GM12878 (cell line): ENCODE measurements around the gene RPS6KA2. TPM values are rescaled to one million over a fixed set of nuclear protein-coding genes. Genes with fewer than 3 reads are reported as not detected.

Experiments
- ATAC-seq: fragments of 200-7000 bp; cut with Tn5 transposase; 3 replicates; pipeline ENCODE4 v1.9.1; 2020; ENCODE audit warnings: mild to moderate bottlenecking, moderate library complexity
- BruUV-seq: library from RNA; stranded (reverse); fragments of 400-500 nt; replicated peaks from 2 replicates; lab custom pipeline; 2021; lab: Mats Ljungman, UMichigan
- CTCF ChIA-PET: fragments of 300-600 bp; sonication (Branson Sonifier 250); formaldehyde crosslinking; extraction: SDS; loops from one replicate; lab custom pipeline; 2021; ENCODE audit warnings: inconsistent platforms; lab: Yijun Ruan, JAX
- POLR2A ChIA-PET: fragments of 350-600 bp; formaldehyde crosslinking; extraction: SDS; loops from one replicate; lab custom pipeline; 2021; ENCODE audit warnings: inconsistent platforms; lab: Charles Lee
- RAD21 ChIA-PET: fragments of 300-600 bp; sonication (Branson Sonifier 250); formaldehyde crosslinking; loops from one replicate; lab custom pipeline; 2023; ENCODE audit warnings: antibody characterized with exemption; ENCODE audit not compliant: unreplicated experiment; lab: Charles Lee
- SMC1A ChIA-PET: fragments of 300-600 bp; sonication (Branson Sonifier 250); formaldehyde crosslinking; loops from one replicate; lab custom pipeline; 2023; ENCODE audit not compliant: unreplicated experiment, uncharacterized antibody; lab: Charles Lee
- DNase-seq: peaks from one replicate; pipeline ENCODE4 v3.0.0-alpha.2; 2011; ENCODE audit warnings: low read depth, low spot score
- FAIRE-seq: peaks from 3 replicates; lab custom pipeline; 2011; peaks lifted over from hg19 to GRCh38; lab: Jason Lieb, UNC
- H2AFZ ChIP-seq: 2 replicates; pipeline ENCODE4 v1.6.0; 2011; ENCODE audit warnings: low read depth, low read length, control low read depth; ENCODE audit not compliant: control insufficient read depth
- H3K27ac ChIP-seq: 2 replicates; pipeline ENCODE4 v1.5.1; 2011; ENCODE audit warnings: control low read depth; ENCODE audit not compliant: control insufficient read depth, insufficient read depth
- H3K27me3 ChIP-seq, 2 experiments: replicated peaks in 1 of 2; 2 replicates each; pipeline versions ENCODE4 v1.6.0 to v1.6.1; 2011; ENCODE audit warnings: low read length in 1 of 2; ENCODE audit not compliant: control insufficient read depth in 2 of 2, insufficient read depth in 2 of 2
- H3K36me3 ChIP-seq, 2 experiments: 2 replicates each; pipeline ENCODE4 v1.5.1; 2011; ENCODE audit warnings: low read length in 1 of 2; ENCODE audit not compliant: control insufficient read depth in 2 of 2, insufficient read depth in 2 of 2
- H3K4me1 ChIP-seq: 2 replicates; pipeline ENCODE4 v1.6.1; 2011; ENCODE audit warnings: mild to moderate bottlenecking, low read length, moderate library complexity, mixed read lengths; ENCODE audit not compliant: control insufficient read depth, insufficient read depth
- H3K4me2 ChIP-seq: 2 replicates; pipeline ENCODE4 v1.6.0; 2011; ENCODE audit warnings: control low read depth; ENCODE audit not compliant: control insufficient read depth, insufficient read depth
- H3K4me3 ChIP-seq: fragments of 200-600 bp; sonication (generic); 2 replicates; pipeline ENCODE4 v1.5.1; 2016
- H3K79me2 ChIP-seq: 2 replicates; pipeline ENCODE4 v1.6.0; 2011; ENCODE audit warnings: low read length; ENCODE audit not compliant: control insufficient read depth, insufficient read depth
- H3K9ac ChIP-seq: 2 replicates; pipeline ENCODE4 v1.8.0; 2011; ENCODE audit warnings: low read length, control low read depth, mixed read lengths; ENCODE audit not compliant: control insufficient read depth, insufficient read depth
- H3K9me3 ChIP-seq: replicated peaks from 3 replicates; pipeline ENCODE4 v1.5.1; 2011; ENCODE audit warnings: mild to moderate bottlenecking, low read length; ENCODE audit not compliant: control insufficient read depth, insufficient read depth
- H4K20me1 ChIP-seq: 2 replicates; pipeline ENCODE4 v1.6.0; 2011; ENCODE audit not compliant: control insufficient read depth, insufficient read depth
- CBFB ChIP-seq: IDR thresholded peaks from 2 replicates; pipeline ENCODE4 v1.6.1; 2016; ENCODE audit warnings: antibody characterized with exemption, low read depth
- ETV6 ChIP-seq, 2 experiments: fragments of 450-650 bp in 1 of 2; IDR thresholded peaks in 1 of 2; conservative IDR thresholded peaks in 1 of 2; 2 replicates each; pipeline ENCODE4 v1.6.1; 2014; ENCODE audit warnings: antibody characterized with exemption in 1 of 2, borderline replicate concordance in 1 of 2, low read depth in 1 of 2, mild to moderate bottlenecking in 1 of 2, moderate library complexity in 1 of 2
- FOXK2 ChIP-seq: fragments of 450-650 bp; IDR thresholded peaks from 2 replicates; pipeline ENCODE4 v1.6.1; 2017; ENCODE audit warnings: mild to moderate bottlenecking, moderate library complexity
- GATAD2B ChIP-seq: fragments of 450-650 bp; conservative IDR thresholded peaks from 2 replicates; pipeline ENCODE4 v1.6.1; 2017; ENCODE audit warnings: low read depth, mild to moderate bottlenecking, moderate library complexity
- JUND ChIP-seq: IDR thresholded peaks from 2 replicates; pipeline ENCODE4 v1.6.1; 2012; ENCODE audit warnings: low read depth, mild to moderate bottlenecking, low read length, improper control_type of control experiment, moderate library complexity
- KDM1A ChIP-seq: fragments of 200-600 bp; sonication (generic); IDR thresholded peaks from 2 replicates; pipeline ENCODE4 v1.6.1; 2016; ENCODE audit warnings: borderline replicate concordance
- KLF5 ChIP-seq: fragments of 450-650 bp; IDR thresholded peaks from 2 replicates; pipeline ENCODE4 v1.6.1; 2014; ENCODE audit warnings: mild to moderate bottlenecking; ENCODE audit not compliant: partially characterized antibody
- MTA3 ChIP-seq: IDR thresholded peaks from 2 replicates; pipeline ENCODE4 v1.6.1; 2012; ENCODE audit warnings: low read length, inconsistent platforms, borderline replicate concordance
- NRF1 ChIP-seq: conservative IDR thresholded peaks from 2 replicates; pipeline ENCODE4 v1.6.1; 2011; ENCODE audit warnings: mild to moderate bottlenecking, low read depth, low read length, improper control_type of control experiment
- STAT3 ChIP-seq: IDR thresholded peaks from 2 replicates; pipeline ENCODE4 v1.6.1; 2011; ENCODE audit warnings: low read depth, low read length, improper control_type of control experiment
- YBX1 ChIP-seq: fragments of 450-650 bp; IDR thresholded peaks from 2 replicates; pipeline ENCODE4 v1.6.1; 2016; ENCODE audit warnings: antibody characterized with exemption
- ZBED1 ChIP-seq: IDR thresholded peaks from 2 replicates; pipeline ENCODE4 v1.6.1; 2016; ENCODE audit warnings: borderline replicate concordance
- WGBS: methylation state at CpG from one replicate; pipeline ENCODE4 v1.1.6; 2016; ENCODE audit warnings: low lambda C conversion rate; ENCODE audit not compliant: insufficient replicate concordance, insufficient coverage; ENCODE audit errors: missing lambda C conversion rate; 5-methylcytosine and 5-hydroxymethylcytosine counted together
- in situ Hi-C: fragments of 300-500 bp; cut with MboI; formaldehyde crosslinking; loops from 9 replicates; pipeline ENCODE4 v1.14.3; 2018; ENCODE audit warnings: mixed read lengths
- intact Hi-C: fragments of 100-400 bp; cut with micrococcal nuclease; formaldehyde crosslinking; loops from one replicate; pipeline ENCODE4 v1.14.2; 2022; ENCODE audit not compliant: unreplicated experiment
- polyA plus RNA-seq, 11 experiments: library from polyadenylated mRNA; depleted of rRNA in 4 of 11; unstranded in 6 of 11; stranded (reverse) in 5 of 11; fragments of >200 nt; fragmentation: Nextera tagmentation in 4 of 11; fragmentation: Illumina TruSeq in 1 of 11; extraction: Ambion mirVana in 4 of 11; extraction: Trizol in 1 of 11; gene quantifications; 1 replicate in 1 of 11; 2 replicates in 10 of 11; pipeline versions ENCODE4 v1.2.1 to v1.2.3, GENCODE V29; 2011 to 2016; ENCODE audit warnings: inconsistent platforms in 2 of 11, missing spikeins in 2 of 11, low read depth in 1 of 11
- total RNA-seq, 4 experiments: library from RNA; depleted of rRNA in 3 of 4; stranded (reverse); fragments of >200 nt in 3 of 4; fragmentation: Illumina TruSeq in 1 of 4; extraction: Trizol in 1 of 4; gene quantifications; 2 replicates each; pipeline versions ENCODE4 v1.2.1 to v1.2.3, GENCODE V29; 2013 to 2021
- TF ChIP-seq, protein P1 (sequence below): IDR thresholded peaks from 2 replicates; pipeline ENCODE4 v1.6.1; 2011; ENCODE audit warnings: borderline replicate concordance, low read depth, mild to moderate bottlenecking, moderate library complexity, mixed read lengths, low read length; ENCODE audit not compliant: insufficient read depth; ENCODE audit errors: extremely low read length
- TF ChIP-seq, protein P2 (sequence below): fragments of 450-650 bp; IDR thresholded peaks from 2 replicates; pipeline ENCODE4 v1.6.1; 2017; ENCODE audit warnings: borderline replicate concordance
- TF ChIP-seq, protein P3 (sequence below): IDR thresholded peaks from 2 replicates; pipeline ENCODE4 v1.6.1; 2011; ENCODE audit warnings: low read depth, low read length, improper control_type of control experiment, borderline replicate concordance
- TF ChIP-seq, protein P4 (sequence below): fragments of 450-650 bp; IDR thresholded peaks from 2 replicates; pipeline ENCODE4 v1.6.1; 2014; ENCODE audit warnings: mild to moderate bottlenecking

Gene RPS6KA2
- total and polyA plus RNA-seq, 10 of the 15 experiments (the other 5 are each of a cell fraction or from before 2014, with no cell fraction given): 0.02 to 1.0 (median 0.22) TPM; not detected in 1

DNA sequence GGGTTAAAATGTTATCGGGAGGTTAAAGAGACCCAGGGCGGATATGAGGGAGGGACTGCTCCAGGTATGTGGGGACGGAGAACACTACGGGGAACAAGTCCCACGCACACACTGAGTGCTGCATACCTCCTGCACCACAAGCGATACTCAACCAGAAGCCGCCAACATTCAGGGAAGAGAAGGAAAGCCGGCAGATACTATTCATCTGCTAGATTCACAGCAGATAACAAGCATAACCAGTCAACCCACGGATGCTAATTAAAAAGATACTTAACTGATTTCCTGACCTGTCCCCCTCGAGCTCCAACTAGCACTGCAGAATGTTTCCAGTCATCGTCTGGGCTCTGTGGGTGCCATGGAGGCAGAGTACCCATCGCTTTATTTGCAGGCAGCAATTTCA, 45.1 kb upstream of the RPS6KA2 start:
- no peak overlapping the region for H3K4me2 ChIP-seq
- H3K36me3 ChIP-seq: no peaks in the 10 kb centered on the region
- H3K9me3 ChIP-seq: no peaks in the 10 kb centered on the region
- ChIA-PET CTCF (no interaction called here), POLR2A (no interaction called here), SMC1A (no interaction called here), RAD21 (no interaction called here)
- H3K79me2 ChIP-seq: no peaks in the 10 kb centered on the region
- H2AFZ ChIP-seq: no peak overlapping the region
- H3K27ac ChIP-seq: no peak overlapping the region
- H3K4me3 ChIP-seq: no peak overlapping the region
- H4K20me1 ChIP-seq: no peaks in the 10 kb centered on the region
- H3K27me3 ChIP-seq: peaks cover 0 to 4% of the 10 kb centered on the region in 2 experiments; a peak in 1 of 4 replicates
- TF ChIP-seq YBX1 (no peak), GATAD2B (no peak), JUND (no peak), MTA3 (no peak), FOXK2 (no peak), ZBED1 (no peak), KDM1A (no peak), STAT3 (no peak), ETV6 (conservative IDR thresholded peaks at IDR 0.05 in 1 of 2, IDR thresholded peaks at IDR 0.05 in 1 of 2; ENCODE audit: borderline replicate concordance in 1 of 2, low read depth in 1 of 2) (no peak), NRF1 (no peak), KLF5 (no peak), CBFB (no peak)
- TF ChIP-seq, protein P1, sequence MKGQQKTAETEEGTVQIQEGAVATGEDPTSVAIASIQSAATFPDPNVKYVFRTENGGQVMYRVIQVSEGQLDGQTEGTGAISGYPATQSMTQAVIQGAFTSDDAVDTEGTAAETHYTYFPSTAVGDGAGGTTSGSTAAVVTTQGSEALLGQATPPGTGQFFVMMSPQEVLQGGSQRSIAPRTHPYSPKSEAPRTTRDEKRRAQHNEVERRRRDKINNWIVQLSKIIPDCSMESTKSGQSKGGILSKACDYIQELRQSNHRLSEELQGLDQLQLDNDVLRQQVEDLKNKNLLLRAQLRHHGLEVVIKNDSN: no peak
- TF ChIP-seq, protein P2, sequence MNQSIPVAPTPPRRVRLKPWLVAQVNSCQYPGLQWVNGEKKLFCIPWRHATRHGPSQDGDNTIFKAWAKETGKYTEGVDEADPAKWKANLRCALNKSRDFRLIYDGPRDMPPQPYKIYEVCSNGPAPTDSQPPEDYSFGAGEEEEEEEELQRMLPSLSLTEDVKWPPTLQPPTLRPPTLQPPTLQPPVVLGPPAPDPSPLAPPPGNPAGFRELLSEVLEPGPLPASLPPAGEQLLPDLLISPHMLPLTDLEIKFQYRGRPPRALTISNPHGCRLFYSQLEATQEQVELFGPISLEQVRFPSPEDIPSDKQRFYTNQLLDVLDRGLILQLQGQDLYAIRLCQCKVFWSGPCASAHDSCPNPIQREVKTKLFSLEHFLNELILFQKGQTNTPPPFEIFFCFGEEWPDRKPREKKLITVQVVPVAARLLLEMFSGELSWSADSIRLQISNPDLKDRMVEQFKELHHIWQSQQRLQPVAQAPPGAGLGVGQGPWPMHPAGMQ: no peak
- TF ChIP-seq, protein P3, sequence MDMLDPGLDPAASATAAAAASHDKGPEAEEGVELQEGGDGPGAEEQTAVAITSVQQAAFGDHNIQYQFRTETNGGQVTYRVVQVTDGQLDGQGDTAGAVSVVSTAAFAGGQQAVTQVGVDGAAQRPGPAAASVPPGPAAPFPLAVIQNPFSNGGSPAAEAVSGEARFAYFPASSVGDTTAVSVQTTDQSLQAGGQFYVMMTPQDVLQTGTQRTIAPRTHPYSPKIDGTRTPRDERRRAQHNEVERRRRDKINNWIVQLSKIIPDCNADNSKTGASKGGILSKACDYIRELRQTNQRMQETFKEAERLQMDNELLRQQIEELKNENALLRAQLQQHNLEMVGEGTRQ: no peak
- TF ChIP-seq, protein P4, sequence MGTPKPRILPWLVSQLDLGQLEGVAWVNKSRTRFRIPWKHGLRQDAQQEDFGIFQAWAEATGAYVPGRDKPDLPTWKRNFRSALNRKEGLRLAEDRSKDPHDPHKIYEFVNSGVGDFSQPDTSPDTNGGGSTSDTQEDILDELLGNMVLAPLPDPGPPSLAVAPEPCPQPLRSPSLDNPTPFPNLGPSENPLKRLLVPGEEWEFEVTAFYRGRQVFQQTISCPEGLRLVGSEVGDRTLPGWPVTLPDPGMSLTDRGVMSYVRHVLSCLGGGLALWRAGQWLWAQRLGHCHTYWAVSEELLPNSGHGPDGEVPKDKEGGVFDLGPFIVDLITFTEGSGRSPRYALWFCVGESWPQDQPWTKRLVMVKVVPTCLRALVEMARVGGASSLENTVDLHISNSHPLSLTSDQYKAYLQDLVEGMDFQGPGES: no peak
- ATAC-seq (no peak), DNase-seq (no peak), FAIRE-seq (no peak)
- intact Hi-C loops (no loop called here), in situ Hi-C loops (no loop called here)
- H3K4me1 ChIP-seq: no peaks in the 10 kb centered on the region
- 51% methylated on average over 12 of the region's 12 CpGs for WGBS
- no TSS peak for BruUV-seq
- H3K9ac ChIP-seq: no peak overlapping the region
